GM19351 (cell line): ENCODE data around the gene PHC3.
A peak's percentile ranks its signal among the peaks of the same experiment; 100 is the strongest.
"Not testable (repeated sequence)": the region's sequence is repeated elsewhere in the genome, so short reads cannot be mapped to it uniquely, and the experiment has no call there.

Experiments
- ATAC-seq: cut with Tn5 transposase; IDR thresholded peaks from one replicate; pipeline ENCODE4 v1.9.1; 2021; ENCODE audit warnings: mild to moderate bottlenecking, moderate library complexity; ENCODE audit not compliant: unreplicated experiment

The PHC3 gene

GRCh38 chr3:170195759-170196158, 14.2 kb upstream of the PHC3 start:
- not testable (repeated sequence) for ATAC-seq

GRCh38 chr3:170189398-170190256, 8.1 kb upstream of the PHC3 start:
- ATAC-seq, result peak; percentile 18

GRCh38 chr3:170180079-170180907, 1.2 kb downstream of the PHC3 start:
- peak; percentile 26 for ATAC-seq

- ATAC-seq, result no peak
Observed at GRCh38 chr3:170179432-170179831, 2.1 kb downstream of the PHC3 start.

- peak; percentile 32 for ATAC-seq
Observed at GRCh38 chr3:170178651-170179050, 2.9 kb downstream of the PHC3 start.

- ATAC-seq, result peak; percentile 93
Observed at GRCh38 chr3:170171563-170171962, 10.0 kb downstream of the PHC3 start.

- no peak for ATAC-seq
Observed at GRCh38 chr3:170164717-170165116, 16.8 kb downstream of the PHC3 start.

GRCh38 chr3:170163956-170164645, 17.4 kb downstream of the PHC3 start:
- ATAC-seq, result no peak

GRCh38 chr3:170162630-170163029, 18.9 kb downstream of the PHC3 start:
- ATAC-seq, result no peak

GRCh38 chr3:170162052-170162451, 19.5 kb downstream of the PHC3 start:
- ATAC-seq, result no peak

- no peak for ATAC-seq
Observed at GRCh38 chr3:170159933-170160332, 21.6 kb downstream of the PHC3 start.

- ATAC-seq, result no peak
Observed at GRCh38 chr3:170159459-170159858, 22.1 kb downstream of the PHC3 start.

- ATAC-seq, result no peak
Observed at GRCh38 chr3:170155604-170156003, 25.9 kb downstream of the PHC3 start.

GRCh38 chr3:170154569-170155143, 26.9 kb downstream of the PHC3 start:
- peak; percentile 94 for ATAC-seq

- peak; percentile 24 for ATAC-seq
Observed at GRCh38 chr3:170154084-170154483, 27.4 kb downstream of the PHC3 start.

- no peak for ATAC-seq
Observed at GRCh38 chr3:170151536-170151935, 30.0 kb downstream of the PHC3 start.

- no peak for ATAC-seq
Observed at GRCh38 chr3:170149016-170149415, 32.5 kb downstream of the PHC3 start.

GRCh38 chr3:170145278-170145677, 36.3 kb downstream of the PHC3 start:
- ATAC-seq, result no peak

- peak; percentile 96 for ATAC-seq
Observed at GRCh38 chr3:170144437-170144843, 37.1 kb downstream of the PHC3 start.

- no peak for ATAC-seq
Observed at GRCh38 chr3:170142373-170142772, 39.2 kb downstream of the PHC3 start.

- no peak for ATAC-seq
Observed at GRCh38 chr3:170137986-170138385, 43.5 kb downstream of the PHC3 start.
